ENCODE results near the gene ALAS1.

ALAS1 gene

DNA sequence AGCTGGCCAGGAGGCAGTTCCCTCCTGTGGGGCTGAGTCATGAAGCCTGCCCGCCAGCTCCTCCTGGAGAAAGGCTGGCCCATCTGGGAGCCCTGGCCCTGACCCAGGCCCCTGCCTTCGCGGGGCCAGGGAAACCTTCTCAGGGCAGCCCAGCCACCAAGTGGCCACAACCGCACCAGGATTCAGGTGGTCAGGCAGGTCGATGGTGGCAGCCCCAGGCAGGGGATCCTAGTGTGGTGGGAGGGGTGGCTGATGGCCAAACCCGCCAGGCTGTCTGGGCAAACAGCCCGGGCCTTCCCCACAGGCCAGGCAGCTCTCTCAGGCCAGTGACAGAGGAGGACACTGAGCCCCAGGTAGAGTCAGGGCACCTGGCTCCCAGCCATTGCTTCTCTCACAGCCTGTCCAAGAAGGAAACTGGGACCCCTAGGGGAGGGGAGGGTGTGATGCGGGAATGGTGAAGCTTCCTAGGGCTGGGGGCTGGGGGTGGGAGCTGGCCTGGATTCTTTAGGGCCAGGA, 39.8 kb downstream of the ALAS1 start:
- H3K4me1 Mint-ChIP-seq (ENCODE audit: low read depth), result peaks cover 80% of the 10 kb centered on the region
- peak overlapping the region; percentile 98 for H3K4me3 Mint-ChIP-seq
- H3K36me3 Mint-ChIP-seq (ENCODE audit: low read depth), result peaks cover 60% of the 10 kb centered on the region
- H3K27ac Mint-ChIP-seq, result peak overlapping the region; percentile 95
- H3K9me3 Mint-ChIP-seq, result no peaks in the 10 kb centered on the region
- H3K27me3 Mint-ChIP-seq, result no peaks in the 10 kb centered on the region
- DNase-seq, result peak; percentile 36

DNA sequence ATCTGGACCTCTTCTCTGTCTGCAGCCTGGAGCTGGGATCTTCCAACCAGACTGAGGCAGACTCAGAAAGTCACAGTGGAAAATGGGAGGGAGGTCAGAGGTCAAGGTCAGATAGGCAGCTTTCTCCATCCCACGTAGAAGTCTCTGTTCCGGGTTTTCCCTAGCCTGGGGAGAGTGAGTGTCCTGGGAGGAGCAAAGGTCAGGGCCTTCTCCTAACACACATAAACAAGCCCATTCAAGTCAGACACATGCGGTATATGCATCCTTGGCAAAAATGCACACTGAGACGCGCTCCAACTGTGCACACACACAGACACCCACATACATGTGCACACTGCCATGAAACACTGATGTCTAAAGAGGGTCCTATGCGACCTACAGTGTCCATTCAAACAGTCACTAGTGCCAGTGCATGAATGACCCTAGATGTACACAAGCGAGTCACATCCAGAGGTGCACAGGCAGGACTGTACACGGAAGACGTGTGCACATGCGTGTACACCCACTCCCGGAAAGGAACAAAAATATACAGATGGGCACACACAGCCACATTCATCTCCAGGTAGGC, 40.3 kb downstream of the ALAS1 start:
- peaks cover 55% of the 10 kb centered on the region for H3K36me3 Mint-ChIP-seq (ENCODE audit: low read depth)
- peaks cover 79% of the 10 kb centered on the region for H3K4me1 Mint-ChIP-seq (ENCODE audit: low read depth)
- peak overlapping the region; percentile 95 for H3K27ac Mint-ChIP-seq
- no peaks in the 10 kb centered on the region for H3K9me3 Mint-ChIP-seq
- H3K4me3 Mint-ChIP-seq, result peak overlapping the region; percentile 98
- no peak for DNase-seq
- H3K27me3 Mint-ChIP-seq, result no peaks in the 10 kb centered on the region

DNA sequence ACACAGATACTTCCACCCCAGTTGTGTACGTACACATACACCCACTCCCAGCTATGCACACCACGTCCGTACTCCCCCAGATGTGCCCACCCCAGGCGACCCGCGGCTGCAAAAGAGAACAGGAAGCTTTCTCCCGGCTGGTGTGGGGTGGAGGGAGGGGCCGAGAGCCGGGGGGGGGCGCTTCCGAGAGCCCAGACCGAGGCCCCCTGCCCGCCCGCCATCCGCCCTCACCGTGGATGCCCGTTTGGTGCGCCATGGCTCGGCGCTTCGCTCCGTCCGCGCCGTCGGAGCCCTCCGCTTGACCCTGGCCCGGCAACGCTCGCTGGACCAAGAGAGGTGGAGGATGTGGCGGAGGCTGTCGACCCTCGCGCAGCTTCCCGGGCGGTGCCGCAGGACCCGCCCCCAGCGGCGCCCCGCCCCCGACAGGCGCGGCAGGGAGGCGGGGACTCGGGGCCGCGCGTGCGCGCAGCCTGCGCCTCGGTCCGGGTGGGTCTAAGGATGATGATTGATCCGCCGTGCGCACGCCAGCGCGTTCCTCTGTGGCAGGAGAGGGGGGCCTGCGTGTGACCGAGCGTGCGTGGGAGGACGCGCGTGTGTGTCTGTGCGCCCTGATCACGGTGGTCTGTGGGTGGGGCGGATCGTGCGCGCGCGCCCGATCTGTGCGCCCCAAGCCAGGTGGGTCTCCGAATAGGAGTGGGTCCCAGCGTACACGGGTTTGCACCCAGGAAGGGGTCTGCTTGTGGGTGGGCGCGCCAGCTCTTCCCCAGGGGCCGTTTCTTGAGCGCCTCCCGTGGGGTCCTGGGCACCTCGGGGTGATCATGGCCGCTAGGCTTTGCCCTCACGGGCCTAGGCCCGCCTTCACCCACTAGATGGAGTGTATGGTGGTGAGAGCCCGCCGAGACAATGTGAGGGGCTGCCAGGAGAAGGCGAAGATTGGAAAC, 41.1 kb downstream of the ALAS1 start, which contains the start of gene TWF2:
Gene TWF2 (minus strand): TSS at position 398 of the 941 bp plus-strand sequence. CDS start 142 bp downstream, at position 256.
- Mint-ChIP-seq H3K36me3 (ENCODE audit: low read depth) (peaks cover 47% of the 10 kb centered on the region), H3K9me3 (no peaks in the 10 kb centered on the region), H3K27ac (peak within 1 kb of the TSS; percentile 95), H3K27me3 (no peaks in the 10 kb centered on the region), H3K4me1 (ENCODE audit: low read depth) (peaks cover 81% of the 10 kb centered on the region), H3K4me3 (peak within 1 kb of the TSS; percentile 98)
- DNase-seq, result peak; percentile 93

DNA sequence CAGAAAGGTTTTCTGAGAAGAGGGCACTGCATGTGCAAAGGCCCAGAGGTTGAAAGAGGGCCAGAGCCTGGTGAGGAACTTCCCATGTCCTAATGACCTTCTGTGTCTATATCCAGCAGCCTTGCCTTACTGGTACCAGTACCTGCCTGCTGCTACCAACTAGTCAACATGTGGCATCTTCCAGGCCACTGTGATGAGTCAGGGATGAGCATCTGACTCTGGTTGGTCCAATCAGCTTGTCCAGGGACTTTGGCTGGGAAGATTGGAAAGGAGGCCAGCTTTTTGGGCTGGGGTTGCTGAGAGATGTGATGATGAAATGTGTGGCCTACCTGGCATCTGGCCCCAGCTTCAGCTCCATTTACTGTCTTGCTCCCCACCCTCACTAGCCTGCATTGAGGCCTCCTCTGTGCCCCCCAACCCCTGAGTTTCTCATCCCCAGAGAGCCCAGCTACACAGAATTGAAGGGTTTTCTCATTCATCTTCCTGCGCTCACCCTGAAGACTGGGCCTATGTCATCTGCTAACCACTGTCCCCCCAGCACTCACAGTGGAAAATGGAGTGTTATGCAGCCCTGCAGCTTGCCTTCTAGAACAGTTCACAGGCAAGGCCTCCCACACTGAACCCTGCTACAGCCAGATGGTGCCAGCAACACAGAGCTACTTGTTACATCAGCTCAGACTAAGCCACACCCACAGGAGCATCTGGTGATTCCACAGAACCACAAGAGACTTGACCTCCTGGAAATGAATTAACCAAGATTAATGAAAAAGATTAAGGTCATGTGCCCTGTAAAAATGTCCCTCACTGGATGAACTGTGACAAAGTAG, 42.3 kb downstream of the ALAS1 start:
- no peaks in the 10 kb centered on the region for H3K27me3 Mint-ChIP-seq
- peak overlapping the region; percentile 95 for H3K27ac Mint-ChIP-seq
- peaks cover 43% of the 10 kb centered on the region for H3K36me3 Mint-ChIP-seq (ENCODE audit: low read depth)
- H3K9me3 Mint-ChIP-seq, result no peaks in the 10 kb centered on the region
- peaks cover 81% of the 10 kb centered on the region for H3K4me1 Mint-ChIP-seq (ENCODE audit: low read depth)
- H3K4me3 Mint-ChIP-seq, result peak overlapping the region; percentile 98
- DNase-seq, result peak; percentile 69

DNA sequence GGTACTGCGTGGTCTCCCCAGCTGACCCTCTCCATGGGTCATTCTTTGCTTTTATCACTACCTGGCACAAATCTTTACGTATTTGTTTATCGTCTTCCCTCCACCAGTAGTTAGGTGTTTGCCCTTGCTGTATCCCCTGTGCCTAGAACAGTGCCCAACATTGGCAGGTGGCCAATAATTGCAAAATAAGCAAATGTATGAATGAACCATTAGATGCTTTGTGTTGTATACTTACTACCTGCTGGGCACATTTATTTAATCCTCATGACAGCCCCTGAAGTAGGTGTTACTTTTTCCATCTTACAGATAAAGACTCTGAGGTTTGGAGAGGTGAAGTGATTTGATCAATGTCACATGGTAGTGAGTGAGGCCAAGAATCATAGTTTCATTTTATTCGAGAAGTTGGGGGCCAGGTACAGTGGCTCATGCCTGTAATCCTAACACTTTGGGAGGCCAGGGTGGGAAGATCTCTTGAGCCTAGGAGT, 43.0 kb downstream of the ALAS1 start:
- Mint-ChIP-seq H3K36me3 (ENCODE audit: low read depth) (peaks cover 36% of the 10 kb centered on the region), H3K27me3 (no peaks in the 10 kb centered on the region), H3K4me1 (ENCODE audit: low read depth) (peaks cover 77% of the 10 kb centered on the region), H3K27ac (peak overlapping the region; percentile 95), H3K4me3 (peak overlapping the region; percentile 98), H3K9me3 (no peaks in the 10 kb centered on the region)
- DNase-seq, result peak; percentile 30

DNA sequence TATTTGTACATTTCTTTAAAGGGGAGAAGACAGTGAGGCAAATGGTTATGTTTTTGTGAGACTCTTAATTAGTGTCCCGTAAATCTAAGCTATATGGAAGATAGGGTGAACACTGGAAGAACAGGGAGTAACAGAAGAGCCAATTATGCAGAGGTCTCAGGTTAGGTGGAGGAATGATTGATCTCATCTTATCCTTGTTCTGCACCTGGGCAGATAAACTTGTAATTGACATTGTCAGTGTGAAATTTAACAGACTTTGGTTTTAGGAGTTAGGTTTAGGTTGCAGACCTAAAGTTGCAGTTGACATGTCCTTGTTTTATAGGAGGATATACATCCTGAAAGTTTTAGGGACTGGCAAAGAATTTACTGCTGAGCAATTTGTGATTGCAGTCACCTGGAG, 44.1 kb downstream of the ALAS1 start:
- no peak for DNase-seq
- Mint-ChIP-seq H3K27me3 (no peaks in the 10 kb centered on the region), H3K27ac (peak overlapping the region; percentile 71), H3K9me3 (no peaks in the 10 kb centered on the region), H3K4me1 (ENCODE audit: low read depth) (peaks cover 77% of the 10 kb centered on the region), H3K36me3 (ENCODE audit: low read depth) (peaks cover 44% of the 10 kb centered on the region), H3K4me3 (peak overlapping the region; percentile 2)

DNA sequence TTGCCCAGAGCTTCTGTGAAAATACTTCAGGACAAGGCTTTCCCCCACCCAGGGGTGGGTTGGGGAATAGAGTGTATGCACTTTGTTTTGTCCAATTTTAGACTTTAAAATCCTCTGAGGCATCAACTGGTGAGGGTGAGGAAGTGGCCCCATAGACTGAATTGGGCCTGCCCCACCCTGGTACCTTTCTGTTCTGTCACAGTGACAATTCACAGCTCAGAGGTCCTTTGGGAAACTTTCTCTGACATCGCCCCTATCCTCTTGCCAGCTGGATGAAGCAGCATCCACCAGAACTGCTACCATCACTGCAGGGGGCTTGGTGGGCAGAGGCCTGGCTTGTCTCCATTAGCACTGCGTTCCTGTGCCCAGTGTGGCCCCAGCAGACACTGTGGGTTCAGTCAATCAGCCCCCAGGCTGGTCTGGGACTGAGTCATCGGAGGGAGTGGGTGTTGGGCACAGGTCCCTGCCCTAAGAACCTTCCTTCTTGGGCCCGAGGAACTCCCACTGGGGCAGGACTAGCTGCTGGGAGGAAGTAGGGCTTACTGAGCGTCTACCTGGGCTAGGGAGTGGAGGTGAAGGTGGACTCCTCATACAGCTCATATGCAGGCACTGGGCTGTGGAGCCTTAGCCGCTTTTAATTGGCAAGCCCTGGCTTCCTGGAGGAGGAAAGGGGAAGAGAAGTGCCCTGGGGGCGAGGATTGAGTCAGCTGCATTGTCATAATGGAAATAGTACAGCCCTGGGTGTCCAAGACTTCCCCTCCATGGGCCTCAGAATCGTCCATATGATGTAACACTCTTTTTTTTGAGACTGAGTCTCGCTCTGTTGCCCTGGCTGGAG, 46.0 kb downstream of the ALAS1 start:
- Mint-ChIP-seq H3K4me3 (peak overlapping the region; percentile 77), H3K4me1 (ENCODE audit: low read depth) (peaks cover 81% of the 10 kb centered on the region), H3K27me3 (no peaks in the 10 kb centered on the region), H3K9me3 (no peaks in the 10 kb centered on the region), H3K27ac (peak overlapping the region; percentile 95), H3K36me3 (ENCODE audit: low read depth) (peaks cover 58% of the 10 kb centered on the region)
- peak; percentile 73 for DNase-seq

DNA sequence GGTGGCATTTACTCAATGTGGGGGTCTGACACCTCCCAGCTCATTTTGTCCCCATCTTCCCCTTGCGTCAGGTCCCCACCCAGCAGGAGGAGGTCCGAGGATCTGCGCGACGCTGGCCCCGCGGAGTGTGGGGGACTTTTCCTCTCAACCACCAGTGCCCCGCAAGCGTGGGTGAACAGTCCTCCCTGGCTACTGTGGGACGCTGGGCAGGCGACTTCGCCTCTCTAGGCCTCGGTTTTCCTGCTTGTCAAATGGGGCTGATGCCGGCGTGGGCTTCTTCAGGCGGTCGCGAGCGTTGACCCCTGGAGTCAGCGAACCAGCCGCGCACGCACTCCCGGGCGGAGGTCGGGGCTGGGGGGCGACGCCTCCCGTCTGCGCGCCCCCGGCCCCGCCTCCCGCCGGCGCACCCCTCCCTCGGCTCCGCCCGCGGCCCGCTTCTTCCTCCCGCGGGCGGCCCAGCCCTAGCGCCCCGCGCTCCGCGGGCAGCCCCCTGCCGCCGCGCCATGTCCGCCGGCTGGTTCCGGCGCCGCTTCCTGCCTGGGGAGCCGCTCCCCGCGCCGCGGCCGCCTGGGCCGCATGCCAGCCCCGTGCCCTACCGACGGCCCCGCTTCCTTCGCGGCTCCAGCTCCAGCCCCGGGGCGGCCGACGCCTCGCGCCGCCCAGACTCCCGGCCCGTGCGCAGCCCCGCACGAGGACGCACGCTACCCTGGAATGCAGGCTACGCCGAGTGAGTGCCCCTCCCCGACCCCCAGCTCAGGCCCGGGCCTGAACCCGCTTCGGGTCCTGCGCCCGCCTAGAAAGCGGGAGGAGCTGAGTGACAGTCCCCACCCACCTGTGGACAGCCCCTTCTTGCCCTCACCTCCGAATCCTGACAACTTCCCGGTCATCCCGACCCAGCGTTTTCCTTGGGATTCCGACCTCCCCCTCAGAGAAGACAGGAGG, 47.6 kb downstream of the ALAS1 start, which contains the start of gene PPM1M:
Gene PPM1M (plus strand): TSS at position 438 of the 942 bp plus-strand sequence. CDS start 66 bp downstream, at position 504.
- Mint-ChIP-seq H3K27ac (peak within 1 kb of the TSS; percentile 95), H3K36me3 (ENCODE audit: low read depth) (peaks cover 58% of the 10 kb centered on the region), H3K4me1 (ENCODE audit: low read depth) (peaks cover 87% of the 10 kb centered on the region), H3K9me3 (no peaks in the 10 kb centered on the region), H3K4me3 (peak within 1 kb of the TSS; percentile 90), H3K27me3 (no peaks in the 10 kb centered on the region)
- peak; percentile 74 for DNase-seq

DNA sequence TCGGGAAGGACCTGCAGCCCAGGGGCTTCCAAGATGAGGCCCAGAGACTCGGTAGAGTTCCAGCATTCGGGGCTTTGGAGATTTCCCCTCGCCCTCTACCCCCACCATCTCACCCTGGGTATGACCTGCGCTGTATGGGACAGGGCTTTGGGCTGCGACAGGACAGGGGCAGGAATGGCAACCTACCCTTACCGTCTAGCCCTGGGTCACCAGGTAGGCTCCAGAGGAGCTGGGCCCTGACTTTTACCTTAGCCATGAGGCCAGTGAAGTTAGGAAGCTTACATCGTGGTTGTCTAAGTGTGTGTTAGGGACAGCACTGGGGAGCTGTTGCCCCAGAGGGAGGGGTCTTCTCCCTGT, 48.3 kb downstream of the ALAS1 start:
- Mint-ChIP-seq H3K9me3 (no peaks in the 10 kb centered on the region), H3K27me3 (no peaks in the 10 kb centered on the region), H3K4me1 (ENCODE audit: low read depth) (peaks cover 85% of the 10 kb centered on the region), H3K4me3 (peak overlapping the region; percentile 90), H3K27ac (peak overlapping the region; percentile 93), H3K36me3 (ENCODE audit: low read depth) (peaks cover 61% of the 10 kb centered on the region)
- DNase-seq, result no peak

DNA sequence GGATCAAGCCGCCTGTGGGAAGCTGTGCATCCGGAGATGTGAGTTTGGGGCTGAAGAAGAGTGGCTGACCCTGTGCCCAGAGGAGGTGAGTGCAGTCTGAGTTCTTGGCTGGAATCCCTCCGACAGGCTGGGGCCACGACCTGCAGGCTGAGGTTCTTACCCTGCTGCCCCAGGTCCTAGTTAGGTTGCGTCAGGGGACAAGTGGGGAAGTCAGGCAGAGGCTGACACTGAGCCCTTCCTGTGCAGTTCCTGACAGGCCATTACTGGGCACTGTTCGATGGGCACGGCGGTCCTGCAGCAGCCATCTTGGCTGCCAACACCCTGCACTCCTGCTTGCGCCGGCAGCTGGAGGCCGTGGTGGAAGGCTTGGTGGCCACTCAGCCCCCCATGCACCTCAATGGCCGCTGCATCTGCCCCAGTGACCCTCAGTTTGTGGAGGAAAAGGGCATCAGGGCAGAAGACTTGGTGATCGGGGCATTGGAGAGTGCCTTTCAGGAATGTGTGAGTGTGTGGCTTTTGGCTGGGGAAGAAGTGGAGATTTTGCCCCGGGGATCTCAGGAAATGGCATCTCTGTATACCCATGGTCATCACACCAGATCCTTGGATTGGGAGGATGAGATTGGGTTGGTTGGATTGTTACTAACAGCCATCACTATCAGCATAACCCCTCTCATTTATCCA, 48.9 kb downstream of the ALAS1 start:
- Mint-ChIP-seq H3K4me1 (ENCODE audit: low read depth) (peaks cover 87% of the 10 kb centered on the region), H3K9me3 (no peaks in the 10 kb centered on the region), H3K27ac (peak overlapping the region; percentile 93), H3K27me3 (no peaks in the 10 kb centered on the region), H3K36me3 (ENCODE audit: low read depth) (peaks cover 67% of the 10 kb centered on the region), H3K4me3 (peak overlapping the region; percentile 90)
- peak; percentile 58 for DNase-seq

DNA sequence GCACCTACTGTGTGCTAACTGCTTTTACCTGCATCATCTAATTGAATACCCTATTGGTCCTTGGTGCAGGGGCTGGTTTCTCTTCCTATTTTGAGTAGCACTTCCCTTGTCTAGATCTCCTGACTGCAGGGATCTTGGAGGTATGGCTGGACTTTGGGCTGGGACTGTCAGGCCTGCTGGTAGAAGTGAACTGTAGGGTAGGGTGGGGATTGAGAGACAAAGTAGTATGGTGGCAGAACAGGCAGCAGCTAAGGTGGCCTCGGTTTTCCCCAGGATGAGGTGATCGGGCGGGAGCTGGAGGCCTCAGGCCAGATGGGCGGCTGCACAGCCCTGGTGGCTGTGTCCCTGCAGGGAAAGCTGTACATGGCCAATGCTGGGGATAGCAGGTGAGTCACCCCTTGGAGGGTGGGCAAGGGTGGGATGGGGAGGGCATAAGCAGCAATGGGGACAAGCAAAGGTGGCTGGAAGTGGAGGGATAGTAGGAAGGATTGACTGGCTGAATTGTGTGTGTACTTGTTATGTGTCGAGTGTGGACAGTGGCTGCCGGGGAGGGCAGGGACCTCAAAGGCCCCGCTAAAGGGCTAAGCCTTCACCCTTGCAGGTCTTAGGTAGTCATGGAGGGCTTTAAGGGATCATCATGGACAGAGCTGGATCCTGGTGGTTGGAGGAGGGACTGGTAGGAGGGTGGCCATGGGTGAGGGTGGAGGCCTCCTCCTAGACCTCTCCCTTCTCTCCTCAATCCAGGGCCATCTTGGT, 49.6 kb downstream of the ALAS1 start:
- H3K9me3 Mint-ChIP-seq, result no peaks in the 10 kb centered on the region
- peaks cover 87% of the 10 kb centered on the region for H3K4me1 Mint-ChIP-seq (ENCODE audit: low read depth)
- peak overlapping the region; percentile 90 for H3K4me3 Mint-ChIP-seq
- H3K27ac Mint-ChIP-seq, result peak overlapping the region; percentile 93
- peak; percentile 42 for DNase-seq
- H3K36me3 Mint-ChIP-seq (ENCODE audit: low read depth), result peaks cover 72% of the 10 kb centered on the region
- no peaks in the 10 kb centered on the region for H3K27me3 Mint-ChIP-seq

DNA sequence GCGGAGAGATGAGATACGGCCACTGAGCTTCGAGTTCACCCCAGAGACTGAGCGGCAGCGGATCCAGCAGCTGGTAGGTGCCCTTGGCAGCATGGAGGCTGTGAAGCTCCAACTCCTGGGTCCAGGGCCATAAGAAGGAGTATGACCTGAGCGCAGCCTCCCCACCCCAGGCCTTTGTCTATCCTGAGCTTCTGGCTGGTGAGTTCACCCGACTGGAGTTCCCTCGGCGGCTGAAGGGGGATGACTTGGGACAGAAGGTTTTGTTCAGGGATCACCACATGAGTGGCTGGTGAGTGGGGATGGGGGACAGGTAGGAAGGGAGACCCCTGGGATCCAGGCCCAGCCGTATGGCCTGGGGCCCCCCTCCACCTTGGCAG, 50.2 kb downstream of the ALAS1 start:
- H3K4me3 Mint-ChIP-seq, result peak overlapping the region; percentile 90
- H3K4me1 Mint-ChIP-seq (ENCODE audit: low read depth), result peaks cover 89% of the 10 kb centered on the region
- peaks cover 78% of the 10 kb centered on the region for H3K36me3 Mint-ChIP-seq (ENCODE audit: low read depth)
- H3K9me3 Mint-ChIP-seq, result no peaks in the 10 kb centered on the region
- no peaks in the 10 kb centered on the region for H3K27me3 Mint-ChIP-seq
- peak; percentile 39 for DNase-seq
- H3K27ac Mint-ChIP-seq, result peak overlapping the region; percentile 93
